ENCODE data around the gene KIRREL3.

Gene KIRREL3

DNA sequence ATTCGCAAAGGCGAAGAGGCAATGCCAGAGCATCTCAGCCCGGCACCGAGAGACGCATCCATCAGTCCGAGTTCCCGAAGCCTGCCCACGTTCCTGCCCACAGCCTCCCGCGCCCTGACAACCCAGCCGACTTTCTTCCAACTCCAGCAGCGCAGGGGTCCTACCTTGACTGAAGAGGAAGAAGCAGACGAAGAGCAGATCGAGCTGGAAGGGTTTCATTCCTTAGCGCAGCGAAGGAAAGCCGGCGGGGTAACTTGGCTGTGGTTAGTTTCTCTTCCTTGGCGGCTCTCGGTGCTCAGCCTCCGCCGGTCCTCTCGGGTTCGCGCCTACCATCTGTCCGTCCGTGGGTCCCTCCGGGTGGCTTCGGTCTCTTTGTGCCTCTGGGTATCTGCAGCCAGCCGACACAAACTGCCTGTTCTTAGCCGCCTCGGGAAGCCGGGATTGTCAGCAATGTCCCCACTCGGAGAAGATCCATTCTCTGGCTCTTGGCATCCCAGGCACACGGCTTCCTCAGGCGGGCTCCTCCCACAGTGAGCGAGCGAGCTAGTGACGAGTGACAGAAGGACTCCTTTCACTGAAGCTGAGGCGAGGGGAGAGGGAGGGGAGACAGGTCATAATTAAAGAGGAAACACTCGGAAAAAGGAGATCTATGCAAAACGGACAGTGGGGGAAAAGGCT is at the start of gene KIRREL3:
Gene KIRREL3, minus strand, starts transcription at position 480 of the 678 bp plus-strand sequence.
- DNase-seq, result no peak

DNA sequence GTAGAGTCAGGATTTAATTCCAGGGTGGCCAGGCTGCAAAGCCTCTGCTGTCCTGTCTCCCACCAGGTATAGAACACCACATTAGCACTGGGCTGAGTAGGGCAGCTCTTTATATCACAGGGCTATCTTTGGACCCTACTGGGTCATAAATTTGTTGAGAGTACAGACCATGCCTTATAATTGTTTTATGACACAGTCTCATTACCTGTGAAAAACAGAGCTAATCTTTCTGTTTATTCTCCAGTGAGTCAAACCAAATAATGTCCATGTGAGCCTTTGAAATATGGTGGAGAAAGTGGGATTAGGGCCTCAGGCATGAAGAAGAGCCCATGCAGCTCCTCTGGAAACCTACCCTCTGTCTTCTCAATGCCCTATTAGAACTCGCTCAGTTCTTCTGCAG is 49.6 kb upstream of the KIRREL3 start:
- no peak for DNase-seq

DNA sequence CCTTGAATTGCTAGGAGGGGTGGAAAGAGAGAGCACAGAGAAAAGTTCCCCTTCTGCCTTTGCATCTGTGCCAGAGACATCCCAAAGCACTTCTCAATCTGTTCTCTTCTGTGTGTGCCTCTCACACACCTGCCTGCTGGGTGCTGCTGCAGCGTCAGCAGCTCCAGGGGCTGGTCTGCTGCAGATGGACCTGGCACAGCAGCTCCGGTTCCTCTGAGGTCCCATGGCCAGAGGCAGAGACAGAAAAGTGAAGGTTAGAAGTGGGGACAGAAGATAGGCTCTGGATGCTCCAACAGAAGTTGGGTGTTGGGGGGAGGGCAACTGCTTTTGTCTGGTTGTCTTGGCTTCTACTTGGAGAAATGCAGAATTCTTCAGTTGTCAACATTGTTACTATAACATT is 48.9 kb upstream of the KIRREL3 start:
- no peak for DNase-seq

DNA sequence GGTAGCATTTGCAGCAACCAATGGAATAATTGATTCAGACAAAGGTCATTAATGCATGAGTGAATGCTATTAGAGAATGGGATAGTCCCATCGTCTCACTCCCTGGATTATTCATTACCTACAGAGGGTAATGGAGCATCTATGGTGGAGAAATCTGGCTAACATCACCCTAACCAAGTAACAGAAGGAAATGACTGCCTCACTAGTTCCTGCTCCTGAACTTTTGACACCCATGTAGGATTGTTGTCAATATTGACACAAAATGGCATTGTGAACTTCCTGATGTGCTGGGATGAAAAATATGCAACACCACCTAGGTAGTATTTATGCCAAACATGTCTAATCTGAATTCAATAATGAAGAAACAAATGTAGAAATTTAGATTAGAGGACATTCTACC is 44.0 kb upstream of the KIRREL3 start:
- no peak for DNase-seq

DNA sequence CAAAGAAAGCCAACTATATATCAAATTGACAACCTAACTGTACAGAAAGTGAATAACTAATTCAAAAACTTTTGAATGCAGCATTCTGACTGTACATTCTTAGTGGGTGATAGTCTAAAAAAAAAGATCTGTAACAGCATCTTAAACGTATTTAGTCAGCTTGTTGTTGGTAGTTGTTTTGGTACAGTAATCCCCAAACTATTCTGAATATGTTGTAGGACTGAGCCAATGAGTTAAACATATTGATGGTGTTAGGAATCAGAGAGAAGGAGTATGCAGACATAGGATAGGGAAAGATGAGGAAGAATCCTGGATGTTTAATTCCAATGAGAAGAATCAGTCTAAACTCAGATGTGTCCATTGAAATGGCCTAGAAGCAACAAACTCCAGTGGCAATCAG is 41.9 kb upstream of the KIRREL3 start:
- DNase-seq, result no peak

DNA sequence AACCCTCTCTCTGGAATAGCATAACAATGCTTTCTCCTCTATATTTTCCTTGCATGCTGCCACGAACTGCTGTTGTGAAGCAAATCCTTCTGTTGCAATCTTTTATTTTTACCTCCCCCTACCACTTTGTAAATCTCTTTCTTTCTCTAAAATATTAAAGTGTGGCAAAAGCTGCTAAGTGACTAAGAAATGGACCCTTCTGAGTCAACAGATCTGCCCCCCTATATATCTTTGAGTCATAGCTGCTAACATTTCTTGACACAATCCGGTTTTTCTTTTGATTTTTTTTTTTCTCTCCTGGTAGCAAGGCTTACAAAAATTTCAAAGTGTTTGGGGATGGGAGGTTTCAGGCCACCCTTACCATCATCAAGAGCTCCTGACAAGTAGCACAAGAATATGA is 39.0 kb upstream of the KIRREL3 start:
- DNase-seq, result no peak

DNA sequence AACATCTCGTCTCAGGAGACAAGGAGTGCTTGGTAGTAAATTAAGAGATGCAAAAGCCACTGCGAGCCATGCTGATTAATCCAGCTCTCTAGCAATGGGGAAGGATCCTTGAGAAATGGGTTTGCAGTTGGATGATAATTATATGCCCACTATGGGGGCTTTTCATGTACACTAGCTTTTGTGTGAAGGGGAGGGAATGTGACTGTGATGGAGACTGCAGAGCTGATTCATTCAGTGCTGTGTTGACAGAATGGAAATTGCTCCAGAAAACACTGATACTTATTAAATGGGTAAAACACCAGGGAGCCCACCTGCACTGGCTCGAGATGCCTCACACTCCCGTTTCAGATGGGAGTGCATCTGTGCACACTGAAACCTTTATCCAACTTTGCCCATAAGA is 37.0 kb upstream of the KIRREL3 start:
- DNase-seq, result no peak

DNA sequence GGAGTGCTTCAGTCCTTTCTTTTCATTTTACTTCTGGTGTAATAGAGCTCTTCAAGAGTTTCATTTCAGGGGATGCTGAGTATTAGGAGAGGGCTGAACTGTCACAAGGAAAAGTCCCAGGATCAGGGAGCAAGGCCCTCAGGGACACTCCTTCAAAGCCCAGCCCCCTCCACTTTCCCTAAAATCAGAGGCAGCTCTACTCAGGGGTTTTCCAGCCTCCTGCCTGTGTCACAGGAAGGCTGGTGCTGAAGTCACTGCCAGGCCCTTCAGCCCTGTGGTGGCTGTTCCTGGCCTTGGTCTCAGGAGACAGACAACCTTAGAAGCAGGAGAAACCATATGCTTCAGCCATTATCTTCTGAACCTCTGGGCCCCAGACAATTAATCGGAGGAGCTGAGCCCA is 36.4 kb upstream of the KIRREL3 start:
- DNase-seq, result no peak

DNA sequence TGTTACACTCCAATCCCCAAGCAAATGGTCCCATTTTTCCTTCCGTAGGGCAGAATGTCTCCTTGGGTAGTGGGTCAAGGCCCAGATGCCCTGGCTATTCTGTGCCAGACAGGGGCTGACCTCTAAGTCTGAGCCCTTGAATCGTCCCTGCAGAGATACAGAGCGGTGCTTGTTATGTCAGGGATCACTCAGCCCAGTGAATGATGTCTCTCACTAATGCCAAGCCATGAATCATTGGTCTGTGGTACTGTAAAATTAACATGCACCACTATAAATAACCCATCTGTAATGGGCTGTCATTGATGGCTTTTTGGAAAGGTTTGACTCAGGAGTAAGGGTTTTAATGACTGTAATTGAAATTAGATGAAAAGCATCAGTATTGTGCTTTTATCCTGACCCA is 35.3 kb upstream of the KIRREL3 start:
- DNase-seq, result no peak

DNA sequence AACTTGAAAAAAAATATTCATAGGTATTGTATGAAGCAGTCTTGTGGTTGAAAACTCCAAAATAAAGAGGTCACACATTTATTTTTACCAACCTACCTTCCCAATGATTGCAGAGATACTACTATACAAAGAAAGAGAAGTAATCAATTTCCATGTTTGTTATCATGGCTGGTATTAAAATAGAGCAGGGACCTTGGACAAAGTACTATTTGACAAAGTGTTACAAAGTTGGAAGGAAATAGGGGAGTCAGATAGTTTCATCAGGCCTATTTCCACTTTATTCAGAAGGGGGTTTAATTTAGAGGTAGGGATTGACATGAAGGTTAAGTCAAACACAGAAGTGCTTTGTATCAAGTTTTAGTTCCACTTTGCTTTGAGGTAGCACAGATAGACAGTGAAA is 34.4 kb upstream of the KIRREL3 start:
- DNase-seq, result no peak

DNA sequence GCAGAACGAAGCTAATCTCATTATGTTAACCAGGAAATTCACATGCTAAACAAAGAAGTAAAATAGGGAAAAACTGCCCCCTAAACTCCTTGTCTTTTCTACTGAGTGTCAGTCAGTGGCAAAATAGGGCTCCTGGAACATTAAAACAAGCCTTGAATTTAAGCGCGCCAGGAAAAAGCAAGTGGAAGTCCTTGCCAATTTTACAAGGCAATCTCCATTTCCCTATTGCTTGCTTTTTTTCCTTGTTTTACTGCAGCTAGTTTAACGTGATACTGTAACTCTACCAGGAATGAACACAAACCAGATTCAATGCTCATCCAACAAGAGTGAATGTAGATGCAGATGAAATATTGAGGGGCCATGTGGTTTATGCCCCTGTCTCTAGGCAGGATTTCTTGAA is 28.1 kb upstream of the KIRREL3 start:
- DNase-seq, result no peak

DNA sequence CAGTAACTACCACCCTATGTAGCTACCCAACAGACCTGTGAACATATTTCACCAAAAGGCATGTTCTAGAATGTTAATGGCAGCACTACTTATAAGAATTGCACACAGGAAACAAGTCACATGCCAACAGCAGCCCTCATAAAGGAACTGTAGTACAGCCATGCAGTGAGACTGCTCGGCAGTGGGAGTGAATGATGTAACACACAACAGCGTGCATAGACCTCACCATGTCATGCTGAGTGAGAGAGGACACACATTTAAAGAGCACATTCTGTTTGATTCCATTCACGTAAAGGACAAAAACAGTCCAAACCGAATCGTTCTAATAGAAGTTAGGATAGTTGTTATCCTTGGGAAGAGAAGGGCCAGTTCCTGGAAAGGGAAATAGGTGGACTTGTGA is 27.2 kb upstream of the KIRREL3 start:
- no peak for DNase-seq

DNA sequence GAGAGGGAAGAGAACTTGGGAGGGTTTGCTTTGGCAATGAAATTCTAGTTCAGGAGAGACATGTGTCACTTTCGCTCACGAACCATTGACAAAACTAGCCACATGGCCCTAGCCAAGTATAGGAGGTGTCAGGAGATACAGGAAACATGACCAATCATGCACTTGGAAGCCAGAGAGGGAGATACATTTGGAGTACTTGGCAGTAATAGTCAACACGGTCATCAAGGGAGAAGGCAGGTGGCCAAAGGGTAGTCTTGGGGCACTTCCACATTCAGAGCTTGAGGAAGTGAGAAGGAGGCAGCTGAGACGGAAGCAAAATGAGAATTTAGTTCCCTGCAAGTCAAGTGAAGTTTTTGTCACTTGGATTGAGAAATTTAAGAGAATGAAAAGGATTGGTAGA is 26.4 kb upstream of the KIRREL3 start:
- DNase-seq, result no peak

DNA sequence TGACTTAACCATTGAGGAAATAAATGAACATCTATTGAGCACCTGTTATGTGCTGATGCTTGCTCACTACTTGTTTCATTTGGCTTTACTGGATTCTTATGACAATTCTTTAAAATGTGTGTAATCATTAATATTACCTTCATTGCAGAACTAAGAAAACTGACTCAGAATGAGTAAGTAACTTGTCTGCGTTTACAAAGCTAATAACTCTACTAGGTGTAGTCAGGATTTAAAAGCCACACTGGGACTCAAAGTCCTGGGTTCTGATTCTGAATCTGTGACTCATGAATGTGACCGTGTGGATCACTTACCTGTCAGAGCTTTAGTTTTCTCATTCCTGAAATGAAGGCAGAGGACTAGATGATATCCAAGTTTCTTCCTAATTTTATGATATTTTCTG is 23.4 kb upstream of the KIRREL3 start:
- DNase-seq, result no peak

DNA sequence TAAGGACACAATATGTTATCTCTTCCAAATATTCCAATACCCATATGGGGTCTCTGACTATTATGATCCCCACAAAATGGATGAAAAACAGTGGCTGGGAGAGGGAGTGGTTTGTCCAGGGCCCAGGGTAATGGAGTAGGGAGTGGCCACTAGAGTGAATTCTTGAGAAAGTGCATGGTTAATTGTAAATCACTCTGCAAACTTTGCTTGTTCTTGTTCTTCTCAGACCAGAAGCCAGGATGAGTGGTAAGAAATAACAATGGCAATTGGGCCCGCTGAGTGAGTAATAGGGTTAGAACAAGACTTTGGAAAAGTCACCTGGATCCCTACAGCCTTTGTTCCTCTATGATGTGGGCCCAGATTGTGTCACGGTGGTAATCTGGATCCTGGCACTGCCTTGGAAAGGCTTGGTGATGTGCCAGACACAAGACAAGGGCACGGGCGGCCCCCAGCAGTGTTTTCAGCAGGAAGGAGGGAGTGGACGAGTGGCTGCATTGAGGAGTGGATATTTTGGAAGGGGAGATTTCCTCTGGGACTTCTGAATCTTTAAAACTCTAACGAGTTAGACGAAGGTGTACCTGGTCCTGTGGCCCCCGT is 18.2 kb upstream of the KIRREL3 start:
- no peak for DNase-seq

DNA sequence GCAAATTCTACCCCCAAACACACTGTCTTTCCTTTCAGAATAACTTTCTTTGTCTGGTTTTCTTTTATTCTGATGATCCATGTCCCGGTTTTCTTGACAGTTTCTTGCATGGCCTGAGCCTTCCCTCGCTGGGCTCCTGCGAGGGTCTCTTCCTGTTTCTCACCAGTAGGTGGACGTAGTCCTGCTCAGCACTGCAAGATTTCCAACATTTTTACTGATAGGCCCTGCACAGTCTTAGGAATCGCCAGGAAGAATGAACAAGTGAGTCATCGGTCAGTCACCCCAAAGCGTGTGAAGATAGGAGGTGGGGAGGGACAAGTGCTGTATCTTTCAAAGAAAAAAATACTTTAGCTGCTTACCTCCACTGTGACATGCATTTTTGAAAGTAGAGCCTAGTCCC is 16.9 kb upstream of the KIRREL3 start:
- DNase-seq, result no peak

DNA sequence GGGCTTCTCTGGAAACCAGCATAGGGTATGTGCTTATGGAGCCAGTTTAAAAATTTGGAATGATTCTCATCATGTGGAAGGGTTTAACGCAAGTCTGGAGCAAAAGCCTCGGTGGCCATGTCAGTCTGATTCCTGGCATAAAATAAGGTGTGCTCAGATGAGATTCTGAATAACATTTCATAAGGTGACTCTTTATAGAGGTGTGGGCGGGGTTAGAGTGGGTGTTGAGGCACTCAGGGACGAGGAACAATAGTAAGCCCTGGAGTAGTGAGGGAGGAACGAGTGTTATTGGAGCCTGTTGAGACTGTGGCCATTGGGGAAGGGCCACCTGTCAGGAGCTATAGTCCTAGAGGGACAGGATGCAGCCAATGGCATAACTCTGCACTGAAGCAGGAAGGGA is 13.0 kb upstream of the KIRREL3 start:
- no peak for DNase-seq

DNA sequence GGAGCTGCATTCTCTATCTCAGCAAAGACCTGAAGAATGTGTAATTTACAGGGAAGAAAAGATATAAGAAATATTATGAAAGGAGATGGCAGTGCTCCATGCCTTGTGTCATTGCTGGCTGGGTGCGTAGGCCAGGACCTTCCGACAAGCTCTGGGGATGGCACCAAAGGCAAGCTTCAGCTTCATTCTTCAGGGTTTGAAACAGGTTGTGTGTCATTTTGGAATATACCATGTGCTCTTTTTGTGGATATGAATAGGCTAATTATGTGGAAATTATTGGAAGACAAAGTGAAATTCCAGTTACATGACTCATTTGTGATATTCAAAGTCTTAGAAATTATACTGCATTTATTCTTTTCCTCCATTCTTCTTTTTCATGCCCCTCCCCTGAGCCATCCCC is 5.7 kb upstream of the KIRREL3 start:
- no peak for DNase-seq

DNA sequence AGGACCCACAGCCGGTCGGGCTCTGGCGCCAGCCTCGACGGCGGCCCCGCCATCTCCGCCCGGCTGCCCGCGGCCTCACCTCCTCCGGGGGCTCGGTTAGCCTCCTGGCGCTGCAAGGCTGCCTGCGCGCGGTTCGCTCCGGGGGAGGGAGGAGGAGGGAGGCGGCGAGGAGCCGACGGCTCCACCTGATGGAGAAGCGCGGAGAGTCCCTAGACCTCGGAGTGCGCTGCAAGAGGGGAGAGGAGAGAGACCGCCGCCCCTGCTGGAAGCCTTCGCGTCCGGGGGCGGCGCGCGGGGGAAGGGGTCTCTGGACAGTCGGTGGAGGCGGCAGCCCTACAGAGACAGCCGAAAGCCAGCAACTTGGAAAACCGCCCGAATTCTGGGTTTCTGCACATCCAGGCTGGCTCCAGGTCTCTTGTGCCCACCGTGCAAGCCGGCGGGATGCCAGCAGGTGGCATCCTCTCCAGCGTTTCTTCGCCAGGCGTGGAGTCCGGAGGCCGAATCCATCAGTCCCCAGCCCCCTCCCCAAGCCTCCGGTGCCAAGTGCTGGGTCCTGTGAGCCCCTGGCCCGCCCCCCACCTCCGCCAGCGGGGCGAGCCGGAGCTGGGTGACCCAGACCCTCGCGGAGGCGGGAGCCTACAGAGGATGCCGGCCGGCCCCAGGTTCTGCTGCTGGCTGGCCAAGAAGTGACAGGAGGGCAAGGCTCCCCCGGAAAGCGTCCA is 2.9 kb upstream of the KIRREL3 start:
- DNase-seq, result no peak

DNA sequence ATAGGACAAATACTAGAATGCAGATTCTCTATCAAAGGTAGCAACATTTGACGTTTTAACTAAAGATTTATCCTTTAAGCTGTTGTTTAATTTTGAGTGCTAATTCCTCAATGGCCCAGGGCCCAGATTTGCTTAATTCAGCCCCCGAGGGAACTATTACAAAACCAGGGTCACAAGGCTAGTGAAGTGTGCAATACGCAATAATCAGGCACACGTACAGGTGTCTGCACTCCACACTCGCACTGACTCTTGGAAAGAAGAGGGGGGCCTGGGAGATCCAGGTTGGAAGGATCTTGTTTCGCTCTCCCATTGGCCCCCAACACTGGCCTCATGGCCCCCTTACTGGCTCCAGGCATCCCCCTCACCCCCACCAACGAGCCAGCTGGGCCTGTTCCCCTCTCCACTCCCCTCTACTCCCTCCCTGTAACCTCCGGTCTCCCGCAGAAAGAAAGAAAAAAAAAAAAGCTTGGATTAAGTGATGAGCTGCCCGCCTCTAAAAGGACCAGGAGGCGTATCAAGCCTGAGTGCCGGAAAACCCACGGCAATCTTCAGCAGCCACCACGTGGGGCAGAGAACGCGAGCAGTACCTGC is 2.2 kb upstream of the KIRREL3 start:
- no peak for DNase-seq

DNA sequence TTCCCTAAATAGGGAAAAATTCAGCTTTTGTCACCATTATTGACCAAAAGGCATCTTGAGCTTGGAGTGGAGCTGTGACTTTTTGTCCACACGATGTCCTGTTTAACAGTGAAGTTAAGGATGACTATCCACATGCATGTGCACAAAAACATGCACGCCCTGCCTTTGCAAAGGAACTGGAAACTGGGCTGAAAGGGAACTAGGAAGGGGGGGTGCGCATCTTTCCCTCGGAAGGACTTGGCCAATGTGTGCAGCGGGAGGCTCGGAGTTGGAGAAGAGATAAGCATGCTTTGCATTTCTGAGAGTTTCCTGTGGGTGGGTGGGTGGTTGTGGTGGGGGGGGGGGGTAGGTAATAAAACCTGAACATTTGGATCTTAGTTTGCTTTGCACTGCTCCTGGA is 411 bp upstream of the KIRREL3 start:
- DNase-seq, result no peak

DNA sequence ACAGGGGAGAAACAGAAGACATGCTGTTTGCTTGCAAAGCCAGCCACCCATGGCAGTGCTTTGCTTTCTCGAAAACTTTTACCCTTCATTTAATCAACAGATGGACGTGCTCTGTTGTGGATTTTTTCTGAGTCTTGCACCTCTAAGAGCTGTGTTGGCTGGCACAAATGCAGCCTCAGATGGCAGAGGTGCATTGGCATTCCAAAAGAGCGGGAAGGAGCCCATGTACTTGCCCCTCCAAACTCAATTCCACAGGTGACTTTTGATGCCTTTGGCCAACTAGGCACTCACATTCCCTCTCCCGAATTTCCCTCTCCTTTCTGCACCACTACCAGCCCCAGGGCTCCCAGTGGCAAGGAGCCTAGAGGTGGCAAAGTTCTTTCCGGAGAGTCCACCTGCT is 1.2 kb downstream of the KIRREL3 start:
- DNase-seq, result no peak

DNA sequence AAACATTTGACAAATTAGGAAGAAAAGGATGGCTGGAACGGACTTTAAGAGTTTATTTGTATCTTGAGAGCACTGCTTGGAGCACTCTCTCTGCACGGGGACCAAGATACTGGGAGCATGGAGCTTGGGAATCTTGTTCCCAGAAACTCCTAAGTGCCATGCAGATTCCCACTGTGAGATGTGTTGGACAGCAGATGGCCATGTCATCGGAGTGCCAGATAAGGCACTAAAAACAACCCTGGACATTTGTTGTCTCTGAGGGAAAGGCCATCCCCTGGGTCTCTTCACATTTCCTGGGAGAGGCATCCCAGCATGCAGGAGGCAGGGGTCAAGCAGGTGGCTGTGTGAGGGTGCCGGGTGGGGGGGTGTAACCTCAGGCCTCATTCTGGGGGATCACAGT is 2.9 kb downstream of the KIRREL3 start:
- DNase-seq, result no peak

DNA sequence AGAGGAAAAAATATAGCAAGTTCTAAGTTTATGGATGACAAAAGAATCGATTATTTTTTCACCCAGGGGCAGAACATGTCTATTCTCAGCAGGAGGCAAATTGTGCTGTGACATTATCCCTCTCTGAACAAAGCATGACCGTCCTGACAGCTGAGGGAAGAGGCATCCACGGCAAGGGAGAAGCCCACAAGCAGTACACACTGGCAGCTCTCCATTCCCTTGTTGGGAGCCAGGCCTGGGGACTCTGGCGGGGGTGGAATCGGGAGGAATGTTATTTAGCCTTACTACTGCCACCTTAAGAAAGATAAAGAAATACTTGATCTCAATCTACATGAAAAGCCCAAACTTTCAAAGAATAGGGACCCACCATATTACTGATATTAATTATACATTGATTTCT is 3.4 kb downstream of the KIRREL3 start:
- DNase-seq, result no peak

Data from stimulated activated naive CD4-positive, alpha-beta T cell (primary cell).